Activated naive CD8-positive, alpha-beta T cell treated with anti-CD3 and anti-CD28 coated beads, Interleukin-2, amount 50 U/mL, for 16 hours (primary cell): ENCODE data around the gene CHTF18.
"Not testable (repeated sequence)": the region's sequence is repeated elsewhere in the genome, so short reads cannot be mapped to it uniquely, and the experiment has no call there.

Source experiments
- DNase-seq: peaks from one replicate; pipeline ENCODE4 v3.0.0-alpha.2; 2020; ENCODE audit warnings: low read depth, low spot score

CHTF18 gene

DNA sequence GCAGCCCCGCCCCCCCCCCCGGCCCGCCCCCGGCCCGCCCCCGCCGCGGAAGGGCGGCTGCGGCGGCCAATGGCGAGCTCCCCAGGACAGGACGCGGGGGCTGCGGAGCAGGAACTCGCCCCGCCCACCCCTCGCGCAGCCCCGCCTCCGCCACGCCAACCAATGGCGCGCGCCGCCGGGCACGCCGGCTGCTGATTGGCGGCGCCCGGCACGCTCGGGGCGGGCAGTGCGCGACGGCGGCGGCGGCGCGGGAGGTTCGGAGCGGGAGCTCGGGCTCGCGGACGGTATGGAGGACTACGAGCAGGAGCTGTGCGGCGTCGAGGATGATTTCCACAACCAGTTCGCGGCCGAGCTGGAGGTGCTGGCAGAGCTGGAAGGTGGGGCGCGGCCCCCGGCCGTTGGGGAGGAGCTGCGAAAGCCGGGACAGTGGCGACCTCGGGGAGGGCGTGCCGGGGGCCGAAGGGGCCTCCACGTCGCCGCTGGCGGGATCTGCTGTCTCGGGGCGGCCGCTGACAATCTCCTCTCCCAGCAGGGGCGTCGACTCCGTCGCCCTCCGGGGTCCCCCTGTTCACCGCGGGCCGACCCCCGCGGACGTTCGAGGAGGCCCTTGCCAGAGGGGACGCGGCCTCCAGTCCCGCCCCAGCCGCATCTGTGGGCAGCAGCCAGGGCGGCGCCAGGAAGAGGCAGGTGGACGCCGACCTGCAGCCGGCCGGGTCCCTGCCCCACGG is at the start of gene CHTF18:
TSS of gene CHTF18 (plus strand) at position 222 of the 728 bp plus-strand sequence. CDS start at position 287, 65 bp downstream.
- DNase-seq, result peak; percentile 84

DNA sequence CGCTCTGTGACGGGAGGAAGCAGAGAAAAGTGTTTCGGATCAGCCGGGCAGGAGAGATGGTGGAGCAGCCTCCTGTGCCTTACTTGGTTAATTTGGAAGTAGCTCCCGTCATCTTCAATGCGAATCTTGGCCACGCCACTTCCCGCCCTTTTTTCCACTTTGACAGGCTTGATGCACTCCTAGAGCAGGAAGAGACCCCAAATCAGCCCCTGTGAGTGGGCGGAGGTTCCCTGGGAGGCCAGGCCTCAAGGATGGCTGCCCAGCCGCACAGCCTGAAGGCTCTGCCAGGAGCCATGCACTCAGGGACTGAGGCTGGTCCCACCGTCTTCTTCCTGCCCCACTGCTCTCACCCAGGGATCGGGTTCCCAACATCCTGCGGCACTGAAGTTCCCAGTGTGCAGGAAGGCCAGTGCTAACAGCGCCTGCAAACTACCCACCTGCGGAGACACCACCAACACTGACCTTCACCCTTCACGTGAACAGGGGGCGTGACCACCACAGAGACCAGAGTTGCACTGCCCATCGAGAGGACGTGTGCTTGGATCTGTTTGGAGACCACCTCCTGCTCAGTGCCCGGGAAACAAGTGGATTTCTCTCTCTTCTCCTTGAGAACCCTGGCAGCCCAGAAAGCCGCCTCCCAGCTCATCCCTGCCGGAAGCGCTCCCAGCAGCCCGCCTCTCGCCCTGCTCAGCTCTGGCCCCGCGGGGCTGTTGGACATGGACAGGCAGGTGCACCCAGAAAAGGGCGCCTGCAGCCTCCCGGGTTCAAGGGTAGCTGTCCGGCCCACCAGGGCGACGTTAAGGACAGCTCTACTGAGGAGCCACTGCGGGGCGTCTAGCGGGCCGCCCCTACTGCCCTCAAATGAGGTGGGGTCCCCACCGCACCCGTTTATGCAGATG is 48.6 kb upstream of the CHTF18 start:
- DNase-seq, result no peak

DNA sequence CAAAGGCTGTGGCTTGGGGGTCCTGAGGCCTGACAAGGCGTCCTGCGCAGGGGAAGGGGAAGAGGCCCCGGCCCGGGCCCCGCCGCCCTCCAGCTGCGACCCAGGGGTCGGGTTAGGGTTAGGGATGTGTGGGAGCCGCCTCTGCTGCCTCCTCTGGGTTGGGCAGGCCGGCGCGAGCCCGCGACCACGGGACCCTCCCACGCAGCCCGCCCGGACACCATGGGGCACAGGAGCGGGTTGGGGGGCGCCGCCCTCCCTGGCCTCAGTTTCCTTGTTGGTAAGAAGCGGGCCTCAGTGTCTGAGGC is 48.0 kb upstream of the CHTF18 start:
- no peak for DNase-seq

DNA sequence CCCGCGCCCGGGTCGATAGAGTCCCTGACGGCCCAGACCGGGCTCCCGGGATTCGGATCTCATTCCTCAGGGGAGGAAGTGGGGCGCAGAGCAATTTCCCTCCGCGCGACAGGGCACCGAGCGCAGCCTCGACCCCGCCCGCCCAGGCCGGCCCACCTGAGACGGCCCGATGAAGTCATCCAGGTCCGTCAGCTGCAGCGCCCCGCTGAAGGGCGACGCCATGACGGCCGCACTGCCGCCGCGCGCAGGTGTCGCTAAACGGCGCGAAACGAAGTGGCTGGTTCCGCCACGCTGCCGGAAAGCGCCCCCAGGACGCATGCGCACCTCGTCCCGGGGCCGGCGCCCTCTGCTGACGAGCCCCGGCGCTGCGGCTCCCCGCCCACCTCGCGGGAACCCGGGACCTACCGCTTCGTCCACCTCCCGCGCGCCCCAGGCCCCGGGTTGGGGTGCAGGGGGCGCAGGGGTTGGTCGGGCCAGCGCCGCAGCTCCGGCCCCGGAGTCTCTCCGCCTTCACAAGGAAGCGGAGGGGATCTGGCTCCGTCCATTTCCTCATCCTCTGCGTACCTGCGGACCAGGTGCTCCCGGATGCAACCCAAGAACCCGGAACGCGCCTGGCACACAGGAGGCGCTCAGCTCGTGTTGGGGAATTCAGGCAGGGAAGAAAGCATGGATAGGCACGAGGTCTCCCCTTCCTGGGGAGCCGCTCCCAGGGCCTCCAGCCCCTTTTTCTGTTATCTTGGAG is 47.5 kb upstream of the CHTF18 start, which contains the start of gene CIAO3:
TSS of gene CIAO3 (minus strand) at position 234 of the 742 bp plus-strand sequence. CDS start at position 222, 12 bp downstream.
- DNase-seq, result peak; percentile 76

DNA sequence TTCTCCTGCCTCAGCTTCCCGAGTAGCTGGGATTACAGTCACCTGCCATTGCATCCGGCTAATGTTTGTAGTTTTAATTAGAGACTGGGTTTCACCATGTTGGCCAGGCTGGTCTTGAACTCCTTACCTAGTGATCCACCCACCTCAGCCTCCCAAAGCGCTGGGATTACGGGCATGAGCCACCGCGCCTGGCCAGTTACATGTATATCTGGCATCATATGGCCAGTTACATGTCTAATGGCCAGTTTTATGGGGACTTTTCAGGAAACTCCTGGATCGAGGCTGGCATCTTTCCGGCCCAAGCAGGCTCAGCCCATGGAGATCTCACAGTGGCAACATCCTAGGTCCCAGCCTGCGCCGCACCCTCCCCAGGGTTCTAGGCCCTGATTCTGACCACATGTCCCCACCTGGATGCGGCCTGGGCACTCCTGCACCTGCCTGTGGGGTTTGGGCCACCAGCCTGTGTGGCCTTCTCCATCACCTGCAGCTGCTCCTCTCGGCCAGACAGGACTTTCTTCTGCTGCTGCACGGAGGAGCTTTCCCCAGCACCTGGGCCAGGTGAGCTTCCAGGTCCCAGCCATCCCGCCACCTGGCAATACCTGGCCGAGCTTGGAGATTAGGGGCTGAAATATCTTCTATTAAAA is 46.3 kb upstream of the CHTF18 start:
- DNase-seq, result no peak

DNA sequence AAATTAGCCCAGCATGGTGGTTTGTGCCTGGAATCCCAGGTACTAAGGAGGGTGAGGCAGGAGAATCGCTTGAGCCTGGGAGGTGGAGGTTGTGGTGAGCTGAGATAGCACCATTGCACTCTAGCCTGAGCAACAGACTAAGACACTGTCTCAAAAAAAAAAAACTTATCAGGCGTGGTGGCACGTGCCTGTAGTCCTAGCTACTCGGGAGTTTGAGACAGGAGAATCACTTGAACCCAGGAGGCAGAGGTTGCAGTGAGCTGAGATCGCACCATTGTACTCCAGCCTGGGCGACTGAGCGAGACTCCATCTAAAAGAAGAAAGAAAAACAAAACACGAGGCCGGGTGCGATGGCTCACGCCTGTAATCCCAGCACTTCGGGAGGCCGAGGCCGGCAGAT is 45.5 kb upstream of the CHTF18 start:
- DNase-seq, result not testable (repeated sequence)

DNA sequence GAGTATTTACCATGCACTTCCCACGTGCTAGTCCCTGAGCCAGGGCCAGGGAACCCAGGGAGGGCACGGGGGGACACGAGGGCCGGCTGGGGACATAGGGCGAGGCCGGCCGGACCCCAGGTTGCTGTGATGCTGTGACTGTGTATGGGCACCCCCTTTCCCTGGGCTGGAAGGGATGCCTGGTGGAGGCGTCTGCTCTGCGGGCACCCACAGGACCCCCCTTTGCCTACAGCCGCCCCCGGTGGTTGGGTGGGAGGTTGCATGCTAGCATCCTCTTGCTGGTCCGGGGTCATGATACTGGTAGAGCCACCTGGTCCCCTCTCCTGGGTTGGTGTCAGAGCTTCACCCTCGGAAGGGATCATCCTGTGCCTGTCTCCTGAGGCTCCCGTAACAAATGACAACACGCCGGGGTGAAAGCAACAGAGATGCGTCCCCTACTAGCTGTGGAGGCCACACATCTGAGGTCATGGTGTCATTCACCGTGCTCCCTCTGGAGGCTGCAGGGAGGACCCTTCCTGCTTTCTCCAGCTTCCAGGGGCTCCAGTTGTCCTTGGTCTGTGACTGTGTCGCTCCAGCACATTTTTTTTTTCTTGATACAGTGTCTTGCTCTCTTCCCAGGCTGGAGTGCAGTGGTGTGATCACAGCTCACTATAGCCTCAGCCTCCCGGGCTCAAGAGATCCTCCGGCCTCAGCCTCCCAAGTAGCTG is 44.5 kb upstream of the CHTF18 start:
- DNase-seq, result no peak

DNA sequence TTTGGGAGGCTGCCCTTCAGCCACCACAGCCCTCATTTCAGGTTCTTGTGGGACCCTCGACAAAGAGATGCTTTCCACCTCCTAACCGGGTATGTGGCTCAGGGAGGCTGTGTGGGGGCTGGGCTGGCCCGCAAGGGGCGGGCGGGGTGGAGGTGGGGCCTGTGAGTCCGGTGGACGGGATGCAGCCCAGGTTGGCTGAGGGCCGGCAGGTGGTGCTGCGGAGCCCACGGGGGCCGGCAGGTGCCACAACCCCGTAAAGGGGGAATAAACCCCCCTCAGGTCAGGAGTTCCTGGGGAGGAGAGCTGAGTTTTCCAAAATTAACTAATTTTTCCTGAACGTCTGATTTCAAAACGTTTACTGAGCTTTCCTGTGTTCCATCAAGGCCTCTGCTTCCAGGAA is 42.7 kb upstream of the CHTF18 start:
- no peak for DNase-seq

DNA sequence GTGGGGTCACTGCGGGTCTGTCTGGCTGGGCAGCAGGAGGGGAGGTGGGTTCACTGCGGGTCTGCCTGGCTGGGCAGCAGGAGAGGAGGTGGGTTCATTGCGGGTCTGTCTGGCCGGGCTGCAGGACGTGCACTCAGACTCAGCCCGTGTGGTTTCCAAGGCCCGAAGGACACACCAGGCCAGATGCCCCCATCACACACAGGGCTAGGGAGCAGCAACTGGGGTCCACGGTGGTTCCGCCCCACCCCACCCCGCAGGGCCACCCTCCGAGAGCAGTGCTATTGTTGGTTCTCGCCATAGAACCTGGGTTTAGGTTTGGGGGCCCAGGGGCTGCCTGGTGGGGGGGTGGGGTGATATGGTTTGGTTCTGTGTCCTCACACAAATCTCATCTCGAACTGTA is 41.8 kb upstream of the CHTF18 start:
- no peak for DNase-seq

DNA sequence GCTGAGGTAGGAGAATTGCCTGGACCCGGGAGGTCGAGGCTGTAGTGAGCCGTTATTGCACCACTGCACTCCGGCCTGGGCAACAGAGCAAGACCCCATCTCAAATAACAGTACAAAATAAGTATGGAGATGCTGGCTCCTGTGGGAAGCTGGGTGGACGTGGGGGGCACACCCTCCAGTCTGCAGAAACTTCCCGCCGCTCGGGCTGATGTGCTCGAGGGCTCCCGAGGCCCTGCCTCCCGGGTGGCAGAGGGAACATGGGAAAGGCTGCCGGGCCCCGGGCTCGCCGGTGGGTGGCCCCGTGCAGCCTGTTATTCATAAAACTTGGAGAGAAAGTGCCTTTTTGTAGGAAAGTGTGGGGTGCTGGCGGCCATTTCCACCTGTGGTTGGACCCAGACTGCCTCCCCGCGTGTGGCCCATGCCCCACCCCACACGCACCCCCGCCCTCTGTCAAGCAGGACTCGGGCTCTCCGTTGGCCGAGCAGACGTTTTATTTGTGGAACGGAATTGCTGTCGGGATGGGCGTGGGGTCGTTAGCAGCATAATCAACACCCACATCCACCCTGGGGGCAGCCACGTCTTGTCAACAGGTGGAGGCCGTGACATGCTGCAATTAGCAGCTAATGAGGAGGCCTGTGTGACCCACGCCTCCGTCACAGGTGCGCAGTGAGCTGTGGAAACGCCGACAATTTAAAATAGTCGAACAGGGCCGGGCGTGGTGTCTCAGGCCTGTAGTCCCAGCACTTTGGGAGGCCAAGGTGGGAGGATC is 40.3 kb upstream of the CHTF18 start:
- DNase-seq, result no peak

DNA sequence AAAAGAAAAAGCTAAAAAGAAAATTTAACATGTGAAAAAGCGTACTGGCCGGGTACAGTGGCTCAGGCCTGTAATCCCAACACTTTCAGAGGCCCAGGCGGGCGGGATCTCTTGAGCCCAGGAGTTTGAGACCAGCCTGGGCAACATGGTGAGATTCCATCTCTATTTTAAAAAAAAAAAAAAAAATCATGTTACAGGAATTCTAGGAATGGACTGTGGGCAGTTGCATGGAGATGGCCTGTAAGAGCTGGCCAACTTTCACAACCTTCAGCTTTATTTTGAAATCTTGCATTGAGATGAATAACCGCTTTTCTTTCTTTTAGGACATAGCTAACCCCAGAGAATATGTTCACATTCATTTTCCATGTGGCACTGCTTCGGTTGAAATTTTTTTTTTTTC is 39.4 kb upstream of the CHTF18 start:
- DNase-seq, result no peak

DNA sequence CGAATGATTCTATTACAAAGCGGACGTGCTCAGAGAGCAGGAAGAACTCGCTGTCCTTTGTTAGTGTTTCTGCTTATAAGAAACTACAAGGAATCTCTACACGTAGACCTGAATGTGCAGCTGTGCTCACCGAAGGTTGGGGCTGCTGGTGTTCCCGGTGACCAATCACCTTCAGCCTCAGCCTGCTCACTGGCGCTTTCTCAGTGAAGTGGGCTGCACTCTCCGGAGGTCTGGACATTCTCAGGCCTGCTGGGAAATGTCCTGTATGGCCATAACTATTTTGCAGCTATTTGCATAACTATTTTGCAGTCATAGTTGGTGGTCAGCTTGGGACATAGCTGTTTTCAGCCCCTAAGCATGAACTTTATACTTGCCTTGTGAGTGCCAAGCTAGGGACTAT is 37.9 kb upstream of the CHTF18 start:
- DNase-seq, result no peak

DNA sequence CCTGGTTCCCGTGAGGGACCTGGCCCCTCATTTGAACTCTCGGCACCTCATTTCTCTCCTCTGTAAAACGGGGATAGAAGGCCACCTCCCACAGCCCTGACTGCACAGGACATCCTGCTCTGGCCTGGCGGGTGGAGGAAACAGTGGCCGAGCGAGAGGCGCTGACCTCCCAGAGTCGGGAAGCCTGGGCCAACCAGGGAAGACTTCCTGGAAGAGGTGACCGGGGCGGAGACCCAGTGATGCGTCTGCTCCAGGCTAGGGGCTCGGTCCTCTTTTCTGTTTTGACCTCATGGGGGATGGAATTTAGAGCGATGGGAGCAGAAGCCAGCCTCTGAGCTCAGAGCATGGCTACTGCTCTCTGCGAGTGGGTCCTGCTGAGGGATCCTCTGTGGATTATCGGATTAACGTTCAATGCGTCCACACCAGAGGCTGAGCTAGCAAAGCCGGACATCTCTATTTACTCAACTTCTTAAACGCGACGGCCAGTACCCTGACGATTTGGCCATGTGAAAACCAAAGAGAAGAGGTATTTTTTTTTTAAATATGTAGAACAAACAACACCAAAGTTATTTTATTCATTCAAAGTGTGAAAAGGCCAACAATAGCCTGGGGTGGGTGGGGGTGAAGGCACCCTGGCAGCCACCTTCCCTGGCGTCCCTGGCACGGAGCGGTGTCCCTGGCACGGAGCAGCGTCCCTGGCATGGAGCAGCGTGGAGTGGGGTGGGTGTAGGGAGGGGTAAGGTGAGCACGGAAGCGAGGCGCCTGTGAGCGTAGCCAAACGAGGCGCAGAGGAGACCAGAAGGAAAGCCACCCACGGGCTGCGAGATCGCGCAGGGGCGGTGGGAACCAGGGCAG is 37.0 kb upstream of the CHTF18 start:
- DNase-seq, result no peak

DNA sequence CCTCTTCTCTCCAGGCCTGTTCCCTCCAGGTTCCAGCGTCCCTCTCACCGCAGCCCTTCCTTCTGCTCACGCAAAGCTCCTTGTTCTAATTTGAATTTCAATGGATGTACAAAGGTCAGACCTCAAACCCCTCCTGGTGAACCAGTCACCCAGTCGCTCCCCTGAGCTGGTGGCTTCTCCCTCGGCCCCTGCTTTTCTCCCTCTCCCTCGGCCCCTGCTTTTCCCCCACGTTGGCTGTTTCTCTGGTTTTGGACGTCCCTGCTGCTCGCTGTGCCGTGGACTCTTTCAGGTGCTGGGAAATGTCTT is 36.5 kb upstream of the CHTF18 start:
- DNase-seq, result no peak

DNA sequence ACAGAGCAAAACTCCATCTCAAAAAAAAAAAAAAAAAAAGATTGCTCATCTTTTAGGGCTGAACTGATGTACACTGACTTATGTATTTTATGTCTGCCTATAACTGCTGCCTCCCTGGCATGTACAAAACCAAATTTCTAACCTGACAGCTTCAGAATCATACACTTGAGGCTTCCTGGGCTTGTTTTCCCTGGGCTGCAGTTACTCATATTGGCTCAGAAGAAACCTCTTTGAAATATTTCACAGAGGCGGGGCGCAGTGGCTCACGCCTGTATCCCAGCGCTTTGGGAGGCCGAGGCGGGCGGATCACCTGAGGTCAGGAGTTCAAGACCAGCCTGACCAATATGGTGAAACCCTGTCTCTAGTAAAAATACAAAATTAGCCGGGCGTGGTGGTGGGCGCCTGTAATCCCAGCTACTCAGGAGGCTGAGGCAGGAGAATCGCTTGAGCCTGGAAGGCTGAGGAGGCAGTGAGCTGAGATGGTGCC is 34.3 kb upstream of the CHTF18 start:
- not testable (repeated sequence) for DNase-seq

DNA sequence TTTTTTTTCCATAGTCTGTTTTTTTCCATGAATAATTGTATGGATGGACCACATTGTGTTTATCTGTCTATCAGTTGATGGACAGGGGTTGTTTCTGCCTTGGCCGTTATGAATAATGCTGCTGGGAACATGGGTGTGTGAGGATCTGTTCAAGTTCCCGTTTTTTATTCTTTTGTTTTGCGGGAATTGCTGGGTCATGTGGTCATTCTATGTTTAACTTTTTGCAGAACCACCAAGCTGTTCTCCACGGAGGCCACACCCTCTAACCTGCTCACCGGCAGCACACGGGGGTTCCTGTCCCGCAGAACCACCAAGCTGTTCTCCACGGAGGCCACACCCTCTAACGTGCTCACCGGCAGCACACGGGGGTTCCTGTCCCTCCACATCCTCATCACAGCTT is 33.8 kb upstream of the CHTF18 start:
- no peak for DNase-seq

DNA sequence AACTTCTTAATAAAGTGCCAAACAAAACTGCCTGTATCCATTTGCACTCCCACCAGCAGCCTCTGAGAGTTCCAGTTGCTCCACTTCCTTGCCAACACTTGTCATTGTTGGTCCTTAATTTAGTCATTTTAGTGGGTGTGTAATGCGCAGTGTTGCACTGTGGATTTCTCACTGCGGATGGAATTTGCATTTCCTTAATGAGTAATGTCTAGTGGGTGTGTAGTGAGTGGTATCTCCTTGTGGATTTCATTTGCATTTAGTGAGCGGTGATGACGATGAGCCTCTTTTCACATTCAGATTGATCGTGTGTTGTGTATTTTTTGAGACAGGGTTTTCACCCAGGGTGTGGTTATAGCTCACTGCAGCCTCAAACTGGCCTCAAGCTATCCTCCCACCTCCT is 32.0 kb upstream of the CHTF18 start:
- no peak for DNase-seq

DNA sequence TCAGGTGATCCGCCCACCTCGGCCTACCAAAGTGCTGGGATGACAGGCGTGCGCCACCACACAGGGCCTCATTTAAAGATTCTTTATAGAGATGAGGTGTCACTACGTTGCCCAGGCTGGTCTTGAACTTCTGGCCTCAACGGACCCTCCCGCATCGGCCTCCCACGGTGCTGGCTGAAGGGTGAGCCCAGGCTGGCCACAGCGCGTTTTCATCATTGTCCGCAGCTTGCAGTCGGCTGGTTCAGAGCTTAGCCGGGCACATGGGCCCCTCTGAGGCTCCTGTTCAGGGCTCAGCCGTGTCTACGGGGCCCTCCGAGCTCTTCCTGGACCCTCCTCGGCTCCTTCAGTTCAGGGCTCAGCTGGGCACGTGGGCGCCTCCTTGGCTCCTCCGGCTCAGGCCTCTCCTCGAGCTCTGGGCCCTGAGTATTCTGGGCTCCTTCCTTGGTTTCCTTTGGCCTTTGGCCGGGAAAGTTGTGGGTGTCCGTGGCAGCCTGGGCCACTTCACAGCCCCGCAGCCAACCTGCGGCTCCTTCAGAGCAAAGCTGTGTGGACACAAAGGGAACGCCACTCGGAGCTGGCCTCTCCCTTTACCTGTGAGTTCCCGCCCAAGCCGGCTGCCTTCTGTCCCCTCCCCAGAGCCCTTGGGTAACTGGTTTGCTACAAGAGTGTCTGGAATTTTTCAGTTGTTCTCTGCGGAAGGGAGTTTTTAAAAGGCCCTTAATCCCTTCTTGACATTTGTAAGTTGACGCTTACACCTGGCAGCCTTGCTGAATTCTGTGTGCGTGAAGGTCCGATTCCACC is 29.1 kb upstream of the CHTF18 start:
- no peak for DNase-seq

DNA sequence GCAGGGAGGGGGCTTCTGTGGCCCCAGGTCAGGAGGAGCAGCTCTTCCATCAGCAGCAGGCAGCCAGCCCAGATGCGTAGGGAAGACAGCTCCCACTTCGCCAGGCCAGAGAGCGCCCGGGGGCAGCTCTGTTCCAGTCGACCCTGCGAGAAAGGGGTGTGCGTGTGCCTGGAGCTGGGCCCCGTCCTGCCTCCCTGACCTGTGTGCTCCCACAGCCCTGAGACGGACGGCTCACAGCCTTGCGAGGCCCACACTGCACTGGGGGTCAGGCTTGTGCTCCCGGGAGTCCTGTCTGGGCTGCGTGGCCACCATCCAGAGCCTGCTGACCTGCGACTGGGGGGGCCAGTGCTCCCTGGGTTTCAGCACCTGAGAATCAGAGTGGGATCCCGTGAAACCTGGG is 28.4 kb upstream of the CHTF18 start:
- no peak for DNase-seq
